Endothelial cell of umbilical vein (primary cell): ENCODE measurements around the gene ZNF511. TPM values are rescaled to one million over a fixed set of nuclear protein-coding genes. Genes with fewer than 3 reads are reported as not detected.

Experiments
- BruUV-seq: library from RNA; stranded (reverse); fragments of 400-500 nt; replicated peaks from 2 replicates; lab custom pipeline; 2021; lab: Mats Ljungman, UMichigan
- CTCF ChIA-PET: fragments of 300-600, 350-600 bp; sonication (Branson Sonifier 250); formaldehyde crosslinking; loops from one replicate; lab custom pipeline; 2021; ENCODE audit warnings: antibody characterized with exemption, inconsistent platforms; lab: Charles Lee
- POLR2A ChIA-PET: fragments of 300-600, 350-600 bp; sonication (Branson Sonifier 250); formaldehyde crosslinking; loops from one replicate; lab custom pipeline; 2021; ENCODE audit warnings: antibody characterized with exemption, inconsistent platforms; lab: Charles Lee
- DNase-seq: peaks from one replicate; pipeline ENCODE4 v3.0.0-alpha.2; 2011; ENCODE audit warnings: low read depth, low spot score
- FAIRE-seq: peaks from 2 replicates; lab custom pipeline; 2011; peaks lifted over from hg19 to GRCh38; lab: Jason Lieb, UNC
- H2AFZ ChIP-seq: 2 replicates; pipeline ENCODE4 v1.6.0; 2012; ENCODE audit warnings: low read depth, low read length, control low read depth, inconsistent platforms
- H3K27ac ChIP-seq: 2 replicates; pipeline ENCODE4 v1.5.1; 2011; ENCODE audit warnings: low read depth, mild to moderate bottlenecking, control low read depth, low read length, moderate library complexity; ENCODE audit not compliant: insufficient read depth
- H3K27me3 ChIP-seq, 2 experiments: 2 replicates each; pipeline versions ENCODE4 v1.6.0 to v1.6.1; 2011; ENCODE audit warnings: low read length in 2 of 2, mixed read lengths in 1 of 2; ENCODE audit not compliant: control insufficient read depth in 2 of 2, insufficient read depth in 2 of 2
- H3K36me3 ChIP-seq, 2 experiments: 2 replicates in 1 of 2; 3 replicates in 1 of 2; pipeline ENCODE4 v1.5.1; 2011; ENCODE audit warnings: low read length in 2 of 2, mild to moderate bottlenecking in 1 of 2, moderate library complexity in 1 of 2; ENCODE audit not compliant: control insufficient read depth in 2 of 2, insufficient read depth in 2 of 2; ENCODE audit errors: extremely low read depth in 1 of 2
- H3K4me1 ChIP-seq: 3 replicates; pipeline ENCODE4 v1.5.1; 2011; ENCODE audit warnings: mild to moderate bottlenecking, low read length; ENCODE audit not compliant: control insufficient read depth, insufficient read depth; ENCODE audit errors: extremely low read depth
- H3K4me2 ChIP-seq: 2 replicates; pipeline ENCODE4 v1.6.1; 2011; ENCODE audit warnings: low read length, control low read depth, mixed read lengths; ENCODE audit not compliant: insufficient read depth
- H3K4me3 ChIP-seq, 3 experiments: fragments of 200-600 bp in 1 of 3; sonication (generic), shearing (Covaris generic) in 1 of 3; replicated peaks in 1 of 3; 2 replicates each; pipeline ENCODE4 v1.5.1; 2011 to 2016; ENCODE audit warnings: control low read depth in 3 of 3, low read length in 3 of 3, mild to moderate bottlenecking in 2 of 3, inconsistent platforms in 1 of 3, low read depth in 1 of 3, moderate library complexity in 1 of 3; ENCODE audit not compliant: insufficient read depth in 1 of 3
- H3K79me2 ChIP-seq: 2 replicates; pipeline ENCODE4 v1.6.0; 2012; ENCODE audit warnings: low read length, inconsistent platforms; ENCODE audit not compliant: control insufficient read depth, insufficient read depth
- H3K9ac ChIP-seq: replicated peaks from 2 replicates; pipeline ENCODE3; 2011; ENCODE audit warnings: low read length, control low read depth; ENCODE audit not compliant: insufficient read depth; ENCODE audit errors: extremely low read depth
- H3K9me1 ChIP-seq: replicated peaks from 3 replicates; pipeline ENCODE4 v1.6.0; 2011; ENCODE audit warnings: mild to moderate bottlenecking, low read length; ENCODE audit not compliant: control insufficient read depth, insufficient read depth; ENCODE audit errors: extremely low read depth
- H3K9me3 ChIP-seq: replicated peaks from 2 replicates; pipeline ENCODE4 v1.5.1; 2012; ENCODE audit warnings: low read length, inconsistent platforms; ENCODE audit not compliant: control insufficient read depth, insufficient read depth
- H4K20me1 ChIP-seq: replicated peaks from 2 replicates; pipeline ENCODE3; 2011; ENCODE audit warnings: mild to moderate bottlenecking, low read length; ENCODE audit not compliant: control insufficient read depth, insufficient read depth; ENCODE audit errors: extremely low read depth
- EZH2 ChIP-seq: IDR thresholded peaks from 2 replicates; pipeline ENCODE4 v1.6.1; 2012; ENCODE audit warnings: borderline replicate concordance, low read depth, mild to moderate bottlenecking, moderate library complexity, low read length, inconsistent platforms; ENCODE audit not compliant: severe bottlenecking
- FOS ChIP-seq: IDR thresholded peaks from 2 replicates; pipeline ENCODE4 v1.6.1; 2011; ENCODE audit warnings: mild to moderate bottlenecking, low read length, moderate library complexity, borderline replicate concordance; ENCODE audit not compliant: insufficient read depth
- GATA2 ChIP-seq: IDR thresholded peaks from 2 replicates; pipeline ENCODE4 v1.7.0; 2011; ENCODE audit warnings: low read depth, mild to moderate bottlenecking, moderate library complexity, mixed read lengths, low read length; ENCODE audit not compliant: insufficient read length, insufficient read depth
- JUN ChIP-seq: IDR thresholded peaks from 2 replicates; pipeline ENCODE4 v1.6.1; 2011; ENCODE audit warnings: borderline replicate concordance, low read depth; ENCODE audit not compliant: insufficient read length, insufficient read depth
- MAX ChIP-seq: IDR thresholded peaks from 2 replicates; pipeline ENCODE4 v1.6.1; 2011; ENCODE audit not compliant: insufficient read depth, insufficient read length
- MYC ChIP-seq: IDR thresholded peaks from one replicate; pipeline ENCODE4 v1.6.1; 2011; ENCODE audit warnings: mild to moderate bottlenecking, low read depth, low read length
- POLR2A ChIP-seq: IDR thresholded peaks from 2 replicates; pipeline ENCODE4 v1.6.1; 2012; ENCODE audit warnings: low read depth, mild to moderate bottlenecking, control low read depth, low read length
- POLR2AphosphoS5 ChIP-seq: IDR thresholded peaks from 2 replicates; pipeline ENCODE4 v1.6.1; 2012; ENCODE audit warnings: low read depth, mild to moderate bottlenecking, control low read depth, low read length, moderate library complexity; ENCODE audit not compliant: insufficient read depth
- dilution Hi-C: fragments of 300-500 bp; cut with MboI; formaldehyde crosslinking; loops from one replicate; pipeline ENCODE4 v1.15.0; 2019; ENCODE audit warnings: low sequenced_read_pairs; ENCODE audit not compliant: extremely low pct_ligation_motif_present
- intact Hi-C: fragments of 100-400 bp; cut with micrococcal nuclease; formaldehyde crosslinking; loops from one replicate; pipeline ENCODE4 v1.10.0; 2022
- polyA plus RNA-seq, 4 experiments: library from polyadenylated mRNA; depleted of rRNA in 3 of 4; stranded (reverse) in 3 of 4; unstranded in 1 of 4; fragments of >200 nt; gene quantifications; 2 replicates each; pipeline versions ENCODE4 v1.2.1 to v1.2.3, GENCODE V29; 2011 to 2012; ENCODE audit warnings: missing spikeins in 1 of 4
- total RNA-seq: library from RNA; stranded (reverse); gene quantifications from 2 replicates; pipeline ENCODE4 v1.2.3, GENCODE V29; 2021
- TF ChIP-seq, protein P1 (sequence below), 2 donors: IDR thresholded peaks; 1 replicate in 1 of 2; 2 replicates in 1 of 2; pipeline ENCODE4 v1.5.1; 2011; ENCODE audit warnings: low read length in 2 of 2, mild to moderate bottlenecking in 2 of 2, moderate library complexity in 2 of 2, control low read depth in 1 of 2, inconsistent platforms in 1 of 2, low read depth in 1 of 2; ENCODE audit not compliant: insufficient read depth in 1 of 2; ENCODE audit errors: extremely low read depth in 1 of 2

Gene ZNF511
- total and polyA plus RNA-seq, 2 donors (not counting 3 experiments of a cell fraction or from before 2014, with no cell fraction given), result 25.6 to 37.9 TPM

DNA sequence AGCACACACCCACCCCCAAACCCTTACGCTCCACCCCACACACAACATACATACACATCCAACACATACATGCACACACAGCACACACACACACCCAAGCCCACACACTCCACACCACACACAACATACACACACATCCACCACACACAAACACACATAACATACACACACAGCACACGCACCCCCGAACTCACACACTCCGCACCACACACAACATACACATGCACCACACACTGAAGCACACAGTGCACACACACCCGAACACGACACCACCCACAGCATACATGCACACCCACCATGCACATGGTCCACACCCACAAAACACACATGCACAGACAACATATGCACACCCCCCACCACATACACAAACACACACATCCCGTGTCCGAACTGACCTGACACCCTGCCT lies 40.5 kb downstream of the ZNF511 start:
- dilution Hi-C loops, result no loop called here
- DNase-seq, result no peak
- Histone ChIP-seq H3K4me2 (no peak overlapping the region), H3K27me3 (no peaks in the 10 kb centered on the region), H3K27ac (no peak overlapping the region), H2AFZ (no peak overlapping the region), H4K20me1 (no peaks in the 10 kb centered on the region), H3K4me1 (no peaks in the 10 kb centered on the region), H3K9me1 (no peaks in the 10 kb centered on the region), H3K4me3 (no peak overlapping the region), H3K36me3 (no peaks in the 10 kb centered on the region), H3K9me3 (no peaks in the 10 kb centered on the region), H3K9ac (no peak overlapping the region), H3K79me2 (no peaks in the 10 kb centered on the region)
- POLR2A ChIA-PET, result no interaction called here
- BruUV-seq, result no TSS peak
- no peak for FAIRE-seq
- CTCF ChIA-PET, result no interaction called here
- intact Hi-C loops, result no loop called here
- no peak for TF ChIP-seq POLR2A
- TF ChIP-seq, protein P1, sequence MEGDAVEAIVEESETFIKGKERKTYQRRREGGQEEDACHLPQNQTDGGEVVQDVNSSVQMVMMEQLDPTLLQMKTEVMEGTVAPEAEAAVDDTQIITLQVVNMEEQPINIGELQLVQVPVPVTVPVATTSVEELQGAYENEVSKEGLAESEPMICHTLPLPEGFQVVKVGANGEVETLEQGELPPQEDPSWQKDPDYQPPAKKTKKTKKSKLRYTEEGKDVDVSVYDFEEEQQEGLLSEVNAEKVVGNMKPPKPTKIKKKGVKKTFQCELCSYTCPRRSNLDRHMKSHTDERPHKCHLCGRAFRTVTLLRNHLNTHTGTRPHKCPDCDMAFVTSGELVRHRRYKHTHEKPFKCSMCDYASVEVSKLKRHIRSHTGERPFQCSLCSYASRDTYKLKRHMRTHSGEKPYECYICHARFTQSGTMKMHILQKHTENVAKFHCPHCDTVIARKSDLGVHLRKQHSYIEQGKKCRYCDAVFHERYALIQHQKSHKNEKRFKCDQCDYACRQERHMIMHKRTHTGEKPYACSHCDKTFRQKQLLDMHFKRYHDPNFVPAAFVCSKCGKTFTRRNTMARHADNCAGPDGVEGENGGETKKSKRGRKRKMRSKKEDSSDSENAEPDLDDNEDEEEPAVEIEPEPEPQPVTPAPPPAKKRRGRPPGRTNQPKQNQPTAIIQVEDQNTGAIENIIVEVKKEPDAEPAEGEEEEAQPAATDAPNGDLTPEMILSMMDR (IDR thresholded peaks at IDR 0.05; ENCODE audit: extremely low read depth in 1 of 2, insufficient read depth in 1 of 2, low read depth in 1 of 2, low read length in 2 of 2), result no peak
- TF ChIP-seq JUN, result no peak

DNA sequence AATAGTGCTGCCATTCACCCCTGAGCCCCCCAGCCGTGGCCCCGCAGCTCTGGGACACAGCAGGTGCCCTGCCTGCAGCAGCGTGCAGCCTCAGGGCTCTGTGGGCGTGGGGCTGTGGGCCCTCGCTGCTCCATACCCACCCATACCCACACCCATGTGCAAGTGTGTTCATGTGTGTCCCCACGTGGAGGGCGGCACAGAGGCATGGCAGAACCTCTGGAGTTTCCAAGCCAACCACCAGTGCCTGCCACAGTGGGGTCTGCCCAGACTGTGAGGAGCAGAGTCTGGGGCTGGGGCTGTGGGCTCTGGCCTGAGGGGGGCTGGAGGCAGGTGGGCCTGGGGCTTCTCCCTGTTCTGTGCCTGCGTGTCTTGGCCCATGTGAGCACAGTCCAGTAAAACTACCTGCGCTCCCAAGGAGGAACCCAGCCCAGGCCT lies 40.9 kb downstream of the ZNF511 start:
- DNase-seq (no peak), FAIRE-seq (no peak)
- Histone ChIP-seq H3K4me3 (no peak overlapping the region), H3K27me3 (no peaks in the 10 kb centered on the region), H3K9me3 (no peaks in the 10 kb centered on the region), H3K9ac (no peak overlapping the region), H3K36me3 (no peaks in the 10 kb centered on the region), H3K27ac (no peak overlapping the region), H3K79me2 (no peaks in the 10 kb centered on the region), H2AFZ (no peak overlapping the region), H4K20me1 (no peaks in the 10 kb centered on the region), H3K9me1 (no peaks in the 10 kb centered on the region), H3K4me2 (no peak overlapping the region), H3K4me1 (no peaks in the 10 kb centered on the region)
- intact Hi-C loops (no loop called here), dilution Hi-C loops (no loop called here)
- TF ChIP-seq, protein P1 (IDR thresholded peaks at IDR 0.05; ENCODE audit: extremely low read depth in 1 of 2, insufficient read depth in 1 of 2, low read depth in 1 of 2, low read length in 2 of 2), result no peak
- TF ChIP-seq MAX (no peak), JUN (no peak), EZH2 (no peak), POLR2AphosphoS5 (no peak), POLR2A (no peak), FOS (no peak), GATA2 (no peak), MYC (no peak)
- ChIA-PET POLR2A (no interaction called here), CTCF (no interaction called here)
- BruUV-seq, result no TSS peak
